ENCODE results near the gene DDAH1.

DNA sequence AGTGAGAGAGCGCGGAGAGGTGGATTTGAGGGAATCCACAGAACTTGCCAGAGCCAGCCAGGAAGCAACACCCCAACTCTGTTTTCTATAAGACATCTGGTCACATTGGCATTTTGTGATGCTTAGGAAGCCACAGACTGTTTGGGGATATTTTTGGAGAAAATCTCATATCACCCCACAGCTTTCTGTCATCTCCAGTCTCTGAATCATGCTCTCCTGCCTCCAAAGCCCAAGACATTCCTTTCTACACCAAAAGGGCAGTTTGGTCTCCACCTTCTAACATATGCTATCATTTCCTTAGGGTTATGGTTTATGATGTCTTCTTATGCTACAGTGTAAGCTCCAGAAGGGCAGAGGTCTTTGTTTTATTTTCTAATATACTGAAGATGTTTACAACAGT lies 174.1 kb downstream of the DDAH1 start:
- no peak for TF ChIP-seq CTCF (IDR thresholded peaks at IDR 0.05; ENCODE audit: insufficient read depth, low read length, poor library complexity, severe bottlenecking)
- TF ChIP-seq EZH2phosphoT487 (conservative IDR thresholded peaks at IDR 0.05; ENCODE audit: low read length), result no peak

Measured in SU-DHL-6 (cell line).